DND-41 (cell line): ENCODE results near the gene SLC35B1.
A peak's percentile ranks its signal among the peaks of the same experiment; 100 is the strongest.

Source experiments
- ATAC-seq: fragments of 200-7000 bp; cut with Tn5 transposase; 3 replicates; pipeline ENCODE4 v1.9.1; 2021; ENCODE audit warnings: low read depth; ENCODE audit not compliant: insufficient read depth
- DNase-seq: peaks from one replicate; pipeline ENCODE4 v3.0.0-alpha.2; 2020
- H2AFZ ChIP-seq: 2 replicates; pipeline ENCODE4 v1.6.0; 2012; ENCODE audit warnings: low read depth, low read length
- H3K27ac ChIP-seq: 2 replicates; pipeline ENCODE4 v1.5.1; 2012; ENCODE audit warnings: low read length, inconsistent platforms
- H3K27me3 ChIP-seq: fragments of 200-600 bp; sonication (generic); 2 replicates; pipeline ENCODE4 v1.6.0; 2012; ENCODE audit warnings: low read length, mild to moderate bottlenecking, inconsistent platforms; ENCODE audit not compliant: insufficient read depth, poor library complexity
- H3K36me3 ChIP-seq: 2 replicates; pipeline ENCODE4 v1.5.1; 2012; ENCODE audit warnings: low read length, inconsistent platforms; ENCODE audit not compliant: insufficient read depth
- H3K4me1 ChIP-seq: 2 replicates; pipeline ENCODE4 v1.5.1; 2012; ENCODE audit warnings: mild to moderate bottlenecking, low read length; ENCODE audit not compliant: insufficient read depth
- H3K4me2 ChIP-seq: 2 replicates; pipeline ENCODE4 v1.6.0; 2012; ENCODE audit warnings: mild to moderate bottlenecking, moderate library complexity, low read length, inconsistent platforms; ENCODE audit not compliant: insufficient read depth
- H3K4me3 ChIP-seq, 2 experiments: fragments of 200-600 bp in 1 of 2; shearing (Covaris generic) in 1 of 2; 2 replicates each; pipeline ENCODE4 v1.5.1; 2012 to 2016; ENCODE audit warnings: inconsistent platforms in 2 of 2, low read length in 2 of 2, mild to moderate bottlenecking in 2 of 2, low read depth in 1 of 2, moderate library complexity in 1 of 2
- H3K79me2 ChIP-seq: 2 replicates; pipeline ENCODE4 v1.6.0; 2012; ENCODE audit warnings: low read length, inconsistent platforms; ENCODE audit not compliant: insufficient read depth
- H3K9ac ChIP-seq: 2 replicates; pipeline ENCODE4 v1.6.0; 2012; ENCODE audit warnings: low read depth, mild to moderate bottlenecking, inconsistent platforms, low read length, moderate library complexity
- H3K9me3 ChIP-seq: 2 replicates; pipeline ENCODE4 v1.5.1; 2012; ENCODE audit warnings: low read length, moderate library complexity, mild to moderate bottlenecking, inconsistent platforms; ENCODE audit not compliant: insufficient read depth, severe bottlenecking
- H4K20me1 ChIP-seq: 2 replicates; pipeline ENCODE4 v1.6.0; 2012; ENCODE audit warnings: low read length; ENCODE audit not compliant: insufficient read depth
- EZH2 ChIP-seq: IDR thresholded peaks from 3 replicates; pipeline ENCODE4 v1.6.1; 2012; ENCODE audit warnings: borderline replicate concordance, low read depth, mild to moderate bottlenecking, moderate library complexity, low read length, inconsistent platforms; ENCODE audit not compliant: severe bottlenecking
- TF ChIP-seq, protein P1 (sequence below): IDR thresholded peaks from 2 replicates; pipeline ENCODE4 v1.5.1; 2012; ENCODE audit warnings: borderline replicate concordance, low read length, moderate library complexity, mild to moderate bottlenecking; ENCODE audit not compliant: poor library complexity, severe bottlenecking; ENCODE audit errors: extremely low read depth

SLC35B1 gene

GRCh38 chr17:49747632-49748031 lies 39.9 kb upstream of the SLC35B1 start:
- H3K36me3 ChIP-seq, result no peaks in the 10 kb centered on the region
- H3K9ac ChIP-seq, result peak overlapping the region; percentile 50
- H3K4me3 ChIP-seq, result no peak overlapping the region; a peak in 1 of 4 replicates
- no peak for DNase-seq
- peak overlapping the region; percentile 66 for H3K4me2 ChIP-seq
- peaks cover 15% of the 10 kb centered on the region for H4K20me1 ChIP-seq
- TF ChIP-seq EZH2, result no peak
- TF ChIP-seq, protein P1, sequence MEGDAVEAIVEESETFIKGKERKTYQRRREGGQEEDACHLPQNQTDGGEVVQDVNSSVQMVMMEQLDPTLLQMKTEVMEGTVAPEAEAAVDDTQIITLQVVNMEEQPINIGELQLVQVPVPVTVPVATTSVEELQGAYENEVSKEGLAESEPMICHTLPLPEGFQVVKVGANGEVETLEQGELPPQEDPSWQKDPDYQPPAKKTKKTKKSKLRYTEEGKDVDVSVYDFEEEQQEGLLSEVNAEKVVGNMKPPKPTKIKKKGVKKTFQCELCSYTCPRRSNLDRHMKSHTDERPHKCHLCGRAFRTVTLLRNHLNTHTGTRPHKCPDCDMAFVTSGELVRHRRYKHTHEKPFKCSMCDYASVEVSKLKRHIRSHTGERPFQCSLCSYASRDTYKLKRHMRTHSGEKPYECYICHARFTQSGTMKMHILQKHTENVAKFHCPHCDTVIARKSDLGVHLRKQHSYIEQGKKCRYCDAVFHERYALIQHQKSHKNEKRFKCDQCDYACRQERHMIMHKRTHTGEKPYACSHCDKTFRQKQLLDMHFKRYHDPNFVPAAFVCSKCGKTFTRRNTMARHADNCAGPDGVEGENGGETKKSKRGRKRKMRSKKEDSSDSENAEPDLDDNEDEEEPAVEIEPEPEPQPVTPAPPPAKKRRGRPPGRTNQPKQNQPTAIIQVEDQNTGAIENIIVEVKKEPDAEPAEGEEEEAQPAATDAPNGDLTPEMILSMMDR, result no peak
- peak overlapping the region; percentile 92 for H3K27ac ChIP-seq
- H3K4me1 ChIP-seq, result peaks cover 77% of the 10 kb centered on the region
- H2AFZ ChIP-seq, result no peak overlapping the region
- no peaks in the 10 kb centered on the region for H3K9me3 ChIP-seq
- ATAC-seq, result no peak
- H3K79me2 ChIP-seq, result peaks cover 76% of the 10 kb centered on the region
- no peaks in the 10 kb centered on the region for H3K27me3 ChIP-seq

- Histone ChIP-seq H3K36me3 (no peaks in the 10 kb centered on the region), H3K9me3 (no peaks in the 10 kb centered on the region), H2AFZ (no peak overlapping the region; the same call in 1 of the 2 replicates), H3K9ac (peak overlapping the region; percentile 50), H3K27ac (peak overlapping the region; percentile 92), H3K79me2 (peaks cover 69% of the 10 kb centered on the region), H3K4me2 (peak overlapping the region; percentile 66), H4K20me1 (peaks cover 15% of the 10 kb centered on the region), H3K27me3 (no peaks in the 10 kb centered on the region), H3K4me1 (peaks cover 84% of the 10 kb centered on the region), H3K4me3 (peak overlapping the region in 1 of 2 experiments; percentile 43; a peak in 2 of 4 replicates)
- DNase-seq (peak; percentile 53), ATAC-seq (peak; percentile 64)
- TF ChIP-seq EZH2, result no peak
- TF ChIP-seq, protein P1, result no peak
These were observed 39.2 kb upstream of the SLC35B1 start for GRCh38 chr17:49746791-49747490.

DNA sequence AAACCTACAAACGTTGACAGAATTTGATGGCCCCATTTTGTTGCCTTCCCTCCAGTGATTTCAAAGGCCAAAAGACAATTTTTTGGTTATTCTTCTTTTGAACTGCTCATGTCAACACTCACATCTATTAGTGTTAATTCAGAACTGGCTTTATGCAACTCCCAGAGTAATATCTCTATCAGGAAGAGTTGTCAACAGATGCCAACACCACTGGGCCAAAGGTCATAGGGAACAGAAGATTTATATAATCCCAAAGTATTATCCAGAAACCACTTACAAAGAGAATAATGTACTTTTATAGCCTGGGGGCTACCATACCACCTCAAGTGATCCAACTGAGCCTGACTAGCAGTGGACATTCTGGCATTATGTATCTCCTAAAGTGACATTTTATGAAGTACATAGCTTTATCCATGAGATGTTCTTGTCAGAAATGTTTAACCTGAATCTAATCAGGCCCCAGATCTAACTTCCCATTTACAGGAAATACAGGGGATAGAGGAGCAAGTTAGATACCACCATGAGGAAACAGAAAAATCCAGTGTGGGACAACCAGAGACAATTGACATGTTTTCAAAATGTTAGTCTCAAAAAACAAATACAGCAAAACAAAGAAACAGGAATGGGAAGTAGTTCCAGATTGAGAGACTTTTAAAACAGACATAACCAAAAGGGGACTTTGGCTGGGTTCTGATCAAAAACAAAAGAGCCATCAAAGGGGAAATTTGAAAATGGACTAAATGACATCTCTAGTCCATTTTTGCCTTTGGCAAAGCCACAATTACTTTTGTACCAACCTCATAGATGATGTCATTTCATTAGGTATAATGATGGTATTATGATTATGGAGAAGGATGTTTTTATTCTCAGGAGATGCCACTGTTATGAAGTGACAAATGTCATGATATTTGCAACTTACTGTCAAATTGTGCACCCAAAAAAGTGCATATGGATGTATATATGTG lies 37.7 kb upstream of the SLC35B1 start:
- ATAC-seq (no peak), DNase-seq (no peak)
- TF ChIP-seq, protein P1, result no peak
- TF ChIP-seq EZH2, result no peak
- peaks cover 15% of the 10 kb centered on the region for H4K20me1 ChIP-seq
- H3K4me2 ChIP-seq, result peak overlapping the region; percentile 66
- peak overlapping the region; percentile 50; the same call in 1 of the 2 replicates for H3K9ac ChIP-seq
- no peaks in the 10 kb centered on the region for H3K27me3 ChIP-seq
- peak overlapping the region; percentile 92 for H3K27ac ChIP-seq
- no peak overlapping the region for H2AFZ ChIP-seq
- peaks cover 71% of the 10 kb centered on the region for H3K79me2 ChIP-seq
- no peak overlapping the region for H3K4me3 ChIP-seq
- H3K36me3 ChIP-seq, result no peaks in the 10 kb centered on the region
- H3K4me1 ChIP-seq, result peaks cover 92% of the 10 kb centered on the region
- no peaks in the 10 kb centered on the region for H3K9me3 ChIP-seq
